NCI-H526 (cell line): ENCODE data around the gene ATF7IP2.
"Not testable (repeated sequence)": the region's sequence is repeated elsewhere in the genome, so short reads cannot be mapped to it uniquely, and the experiment has no call there.

Experiments
- DNase-seq, 2 experiments: peaks; one replicate each; lab custom pipeline; 2025; lab: John Stamatoyannopoulos, UW

The ATF7IP2 gene

DNA sequence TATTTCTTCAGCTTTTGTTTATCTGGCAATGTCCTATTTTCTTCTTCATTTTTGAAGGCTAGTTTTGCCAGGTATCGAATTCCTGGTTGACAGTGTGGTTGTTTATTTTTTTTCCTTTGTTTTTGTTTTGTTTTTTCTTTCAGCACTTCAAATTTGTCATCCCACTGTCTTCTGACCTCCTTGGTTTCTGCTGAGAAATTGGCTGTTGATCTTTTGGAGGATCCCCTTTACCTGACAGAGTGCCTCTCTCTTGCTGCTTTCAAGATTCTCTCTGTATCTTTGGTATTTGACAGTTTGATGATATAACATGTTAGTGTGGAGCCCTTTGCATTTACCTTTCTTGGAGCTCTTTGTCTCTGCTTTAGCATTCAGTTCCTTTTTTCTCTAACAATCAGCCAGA is 9.6 kb upstream of the ATF7IP2 start:
- DNase-seq, result no peak

DNA sequence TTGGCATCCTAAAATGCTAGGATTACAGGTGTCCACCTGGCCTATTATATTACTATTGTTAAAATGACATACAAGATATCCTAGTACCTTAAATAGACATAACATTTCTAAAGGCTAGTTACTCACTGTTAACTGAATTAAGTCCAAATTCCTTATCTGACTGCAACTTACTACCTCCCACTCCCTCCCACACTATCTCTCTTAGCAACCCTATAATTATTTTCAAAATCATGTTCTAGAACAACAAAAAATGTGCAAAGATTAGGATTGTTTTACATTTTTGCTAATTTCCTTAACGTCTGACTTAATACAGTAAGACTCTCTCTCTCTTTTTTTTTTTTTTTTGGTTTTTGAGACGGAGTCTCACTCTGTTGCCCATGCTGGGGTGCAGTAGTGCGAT is 2.2 kb upstream of the ATF7IP2 start:
- DNase-seq, result no peak

DNA sequence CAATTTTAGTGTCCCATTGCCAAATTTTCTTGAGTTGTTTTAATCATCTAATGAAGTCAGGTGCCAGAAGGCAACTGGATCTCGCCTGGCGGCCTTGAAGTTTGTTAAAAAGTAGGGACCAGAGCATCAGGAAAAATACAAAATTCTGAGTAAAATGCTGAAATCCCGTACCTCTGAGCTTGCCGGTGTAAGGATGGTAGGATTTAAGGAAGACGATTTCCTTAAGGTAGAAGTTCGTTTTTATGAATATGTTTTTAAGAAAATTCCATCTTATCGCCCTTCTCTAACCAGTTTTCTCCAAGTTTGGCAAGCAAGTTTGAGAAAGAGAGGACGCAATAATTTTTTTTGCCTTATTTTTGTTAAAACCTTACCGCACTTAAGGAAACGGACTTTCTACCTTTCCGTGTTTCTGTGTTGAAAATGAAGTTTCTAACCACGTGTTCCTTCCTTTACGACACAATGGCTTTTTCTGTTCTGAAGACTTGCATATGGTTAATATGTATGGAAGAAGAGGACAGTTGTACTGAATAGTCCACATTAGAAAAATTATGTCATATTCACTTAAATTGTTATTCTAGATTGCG is 748 bp downstream of the ATF7IP2 start:
- DNase-seq, result no peak

DNA sequence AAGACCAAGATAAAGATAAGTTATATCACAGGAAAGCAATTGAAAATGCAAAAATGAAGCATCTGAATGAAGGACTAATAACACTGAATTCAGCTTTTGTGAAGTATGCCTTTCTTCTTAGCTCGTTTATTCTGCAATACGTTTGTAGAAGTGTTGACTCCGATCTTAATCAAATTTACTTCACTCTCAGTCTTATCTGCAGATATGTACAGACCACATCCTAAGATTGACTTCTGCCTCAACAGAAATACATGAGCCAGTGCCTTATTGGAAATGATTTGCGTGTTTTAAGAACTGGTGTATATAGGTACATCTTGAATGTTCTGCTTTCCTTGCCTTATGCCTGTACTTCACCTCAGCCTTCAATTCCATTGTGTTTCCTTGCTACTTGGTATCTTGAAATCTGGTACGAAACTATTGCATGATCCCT is 1.3 kb downstream of the ATF7IP2 start:
- no peak for DNase-seq

- no peak for DNase-seq
Measured at GRCh38 chr16:10388988-10389387, 3.1 kb downstream of the ATF7IP2 start.

DNA sequence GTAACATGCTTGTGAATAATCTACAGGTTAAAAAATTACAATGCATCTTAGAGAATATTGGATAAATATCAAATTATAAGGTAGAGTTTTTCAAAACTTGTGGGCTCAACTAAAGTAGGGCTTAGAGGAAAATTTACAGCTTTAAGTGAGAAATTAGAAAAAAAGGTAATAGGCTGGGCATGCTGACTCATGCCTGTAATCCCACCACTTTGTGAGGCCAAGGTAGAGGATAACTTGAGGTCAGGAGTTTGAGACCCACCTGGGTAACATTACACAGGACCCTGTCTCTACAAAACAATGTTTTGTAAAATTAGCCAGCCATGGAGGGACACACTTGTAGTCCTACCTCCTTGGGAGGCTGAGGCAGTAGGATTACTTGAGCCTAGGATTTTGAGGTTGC is 4.5 kb downstream of the ATF7IP2 start:
- DNase-seq, result no peak

GRCh38 chr16:10390867-10391266 is 5.0 kb downstream of the ATF7IP2 start:
- DNase-seq, result no peak

GRCh38 chr16:10391339-10391738 is 5.5 kb downstream of the ATF7IP2 start:
- DNase-seq, result no peak

DNA sequence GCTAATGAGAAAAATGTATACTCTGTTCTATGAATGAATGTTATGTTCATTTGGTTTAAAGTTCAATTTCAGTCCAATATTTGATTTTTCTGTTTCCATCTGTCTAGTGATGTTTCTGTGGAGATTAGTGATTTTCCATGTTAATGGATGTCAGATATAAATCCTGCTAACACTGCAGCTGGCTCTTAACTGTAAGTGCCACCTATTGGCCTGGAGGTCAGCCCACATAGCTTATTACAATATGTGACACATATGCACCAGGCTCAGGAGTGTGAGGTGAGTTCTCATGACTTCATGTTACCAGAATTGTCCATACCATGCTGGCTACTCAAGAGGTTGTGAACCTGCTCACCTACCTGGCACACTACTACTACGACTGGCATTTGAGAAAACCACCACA is 17.1 kb downstream of the ATF7IP2 start:
- no peak for DNase-seq

- no peak for DNase-seq
Measured at GRCh38 chr16:10405386-10405939, 19.6 kb downstream of the ATF7IP2 start.

DNA sequence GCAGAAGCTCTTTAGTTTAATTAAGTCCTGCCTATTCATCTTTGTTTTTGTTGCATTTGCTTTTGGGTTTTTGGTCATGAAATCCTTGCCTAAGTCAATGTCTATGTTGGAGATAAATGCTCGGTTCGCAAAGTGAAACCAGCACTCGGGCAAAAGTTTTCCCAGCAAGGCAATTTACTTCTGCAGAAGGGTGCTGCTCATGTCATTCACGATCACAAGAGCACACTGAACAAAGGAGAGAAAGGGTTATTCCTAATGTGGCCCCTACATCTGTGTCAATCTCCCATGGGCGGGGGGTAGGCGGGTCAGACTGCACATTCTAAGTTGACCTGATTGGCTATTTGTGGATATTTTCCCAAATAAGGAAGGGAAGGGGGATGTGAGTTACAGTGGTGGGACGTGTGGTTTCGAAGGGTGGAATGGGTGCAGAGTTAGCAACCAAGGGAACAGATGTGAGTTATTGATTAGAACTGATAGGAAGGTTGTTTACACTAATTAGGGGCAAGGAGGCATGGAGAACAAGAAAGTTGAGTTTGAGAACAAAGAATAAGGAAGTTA is 23.0 kb downstream of the ATF7IP2 start:
- no peak for DNase-seq

GRCh38 chr16:10409713-10410112 is 23.9 kb downstream of the ATF7IP2 start:
- DNase-seq, result not testable (repeated sequence)

DNA sequence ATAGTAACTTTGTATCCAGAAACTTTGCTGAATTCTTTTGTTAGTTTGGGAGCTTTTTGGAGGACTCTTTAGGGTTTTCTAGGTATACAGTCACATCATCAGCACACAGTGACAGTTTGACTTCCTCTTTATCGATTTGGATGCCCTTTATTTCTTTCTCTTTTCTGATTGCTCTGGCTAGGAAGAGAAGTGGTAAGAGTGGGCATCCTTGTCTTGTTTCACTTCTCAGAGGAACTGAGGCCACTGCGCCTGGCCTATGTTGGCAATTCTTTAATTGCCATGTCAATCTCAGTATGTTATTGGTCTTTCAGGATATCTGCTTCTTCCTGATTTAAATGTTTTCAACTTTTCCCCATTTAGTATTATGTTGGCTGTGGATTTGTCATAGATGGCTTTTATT is 24.6 kb downstream of the ATF7IP2 start:
- DNase-seq, result no peak

GRCh38 chr16:10412935-10413601 is 27.2 kb downstream of the ATF7IP2 start:
- DNase-seq, result no peak

- DNase-seq, result not testable (repeated sequence)
Measured at GRCh38 chr16:10418204-10418603, 32.3 kb downstream of the ATF7IP2 start.

GRCh38 chr16:10419701-10420100 is 33.8 kb downstream of the ATF7IP2 start:
- DNase-seq, result no peak

GRCh38 chr16:10421596-10421995 is 35.7 kb downstream of the ATF7IP2 start:
- no peak for DNase-seq

DNA sequence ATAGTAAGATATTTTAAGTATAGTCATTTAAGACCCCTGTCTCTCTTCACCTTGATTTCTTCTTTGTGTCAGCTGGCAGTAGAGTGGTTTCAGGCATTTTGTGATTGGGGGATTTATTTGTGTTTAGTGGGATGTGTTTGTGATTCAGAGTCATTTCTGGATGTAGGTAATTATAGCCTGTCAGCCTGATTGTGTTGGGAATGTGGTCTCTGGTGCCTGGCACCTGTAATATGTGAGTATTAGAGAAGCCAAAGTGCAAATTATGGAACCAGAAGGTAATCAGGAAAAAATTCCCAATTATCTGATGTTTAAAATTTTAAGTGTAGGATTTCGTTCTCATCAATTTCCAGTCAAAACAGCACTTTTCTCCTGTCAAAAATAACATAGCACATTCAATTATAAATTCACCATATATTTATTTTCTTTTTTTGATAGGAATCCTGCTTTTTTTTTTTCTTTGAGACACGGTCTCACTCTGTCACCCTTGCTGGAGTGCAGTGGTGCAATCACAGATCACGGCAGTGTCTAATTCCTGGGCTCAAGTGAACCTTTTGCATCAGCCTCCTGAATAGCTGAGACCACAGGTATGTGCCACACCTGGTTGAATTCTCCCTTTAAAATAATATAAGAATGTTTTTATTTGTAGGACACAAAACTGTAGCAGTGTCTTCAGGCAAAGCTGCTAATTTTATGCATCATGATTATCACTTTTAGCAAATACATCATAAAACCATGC is 42.7 kb downstream of the ATF7IP2 start:
- no peak for DNase-seq

DNA sequence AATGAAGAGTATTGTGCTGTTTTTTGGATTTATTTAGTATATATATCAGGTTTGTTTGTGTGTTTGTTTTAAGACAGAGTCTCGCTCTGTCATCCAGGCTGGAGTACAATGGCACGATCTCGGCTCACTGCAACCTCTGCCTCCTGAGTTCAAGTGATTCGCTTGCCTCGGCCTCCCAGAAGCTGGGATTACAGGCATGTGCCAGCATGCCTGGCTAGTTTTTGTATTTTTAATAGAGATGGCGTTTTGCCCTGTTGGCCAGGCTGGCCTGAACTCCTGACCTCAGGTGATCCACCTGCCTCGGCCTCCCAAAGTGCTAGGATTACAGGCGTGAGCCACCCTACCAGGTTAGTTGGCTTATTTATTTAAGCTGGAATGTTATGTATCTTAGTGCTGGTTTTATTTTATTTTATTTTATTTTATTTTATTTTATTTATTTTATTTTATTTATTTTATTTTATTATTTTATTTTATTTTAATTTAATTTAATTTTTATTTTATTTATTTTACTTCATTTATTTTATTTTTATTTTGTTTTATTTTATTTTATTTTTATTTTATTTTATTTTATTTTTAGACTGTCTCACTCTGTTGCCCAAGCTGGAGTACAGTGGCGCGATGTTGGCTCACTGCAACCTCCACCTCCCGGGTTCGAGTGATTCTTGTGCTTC is 43.6 kb downstream of the ATF7IP2 start:
- not testable (repeated sequence) for DNase-seq

- no peak for DNase-seq
Measured at GRCh38 chr16:10441726-10442125, 55.9 kb downstream of the ATF7IP2 start.

- DNase-seq, result no peak
Measured at GRCh38 chr16:10447289-10447688, 61.4 kb downstream of the ATF7IP2 start.
